SK-N-SH (cell line): Measurements from ENCODE around the gene DENND5B. TPM values are rescaled to one million over a fixed set of nuclear protein-coding genes. Genes with fewer than 3 reads are reported as not detected.

Source experiments
- CTCF ChIA-PET: fragments of 300-600, 350-600 bp; formaldehyde crosslinking; extraction: SDS; loops from one replicate; lab custom pipeline; 2021; lab: Yijun Ruan, JAX
- POLR2A ChIA-PET: fragments of 350-600 bp; sonication (Branson Sonifier 250); formaldehyde crosslinking; extraction: SDS; loops from one replicate; lab custom pipeline; 2020; ENCODE audit warnings: antibody characterized with exemption, inconsistent platforms; lab: Yijun Ruan, JAX
- DNase-seq: peaks from one replicate; pipeline ENCODE4 v3.0.0; 2012
- H2AFZ ChIP-seq: fragments of 200-600 bp; sonication (generic); 2 replicates; pipeline ENCODE4 v1.8.1; 2016; ENCODE audit warnings: antibody characterized with exemption, mild to moderate bottlenecking, low read depth
- H3F3A ChIP-seq: fragments of 200-600 bp; sonication (generic); replicated peaks from 2 replicates; pipeline ENCODE3; 2016; ENCODE audit warnings: antibody characterized with exemption, mild to moderate bottlenecking; ENCODE audit not compliant: insufficient read depth
- H3K27ac ChIP-seq, 2 experiments: fragments of 200-500 bp in 1 of 2; fragments of 200-600 bp in 1 of 2; sonication (Bioruptor generic) in 1 of 2; sonication (generic), shearing (Covaris generic) in 1 of 2; 2 replicates each; pipeline versions ENCODE4 v1.5.1 to v1.6.1; 2014 to 2016; ENCODE audit warnings: low read depth in 2 of 2, inconsistent platforms in 1 of 2, low read length in 1 of 2, mild to moderate bottlenecking in 1 of 2, mixed read lengths in 1 of 2
- H3K27me3 ChIP-seq: fragments of 200-600 bp; sonication (generic), shearing (Covaris generic); 2 replicates; pipeline ENCODE4 v1.6.1; 2016; ENCODE audit warnings: mixed run types; ENCODE audit not compliant: insufficient read depth
- H3K36me3 ChIP-seq, 2 experiments: fragments of 200-500 bp in 1 of 2; fragments of 200-600 bp in 1 of 2; sonication (Bioruptor generic) in 1 of 2; sonication (generic) in 1 of 2; replicated peaks in 1 of 2; 2 replicates each; pipeline versions ENCODE3 to v1.5.1; 2014 to 2016; ENCODE audit warnings: low read length in 1 of 2, mild to moderate bottlenecking in 1 of 2; ENCODE audit not compliant: insufficient read depth in 2 of 2, control insufficient read depth in 1 of 2
- H3K4me1 ChIP-seq, 2 experiments: fragments of 200-500 bp in 1 of 2; fragments of 200-600 bp in 1 of 2; sonication (Bioruptor generic) in 1 of 2; sonication (generic), shearing (Covaris generic) in 1 of 2; 2 replicates each; pipeline versions ENCODE4 v1.5.1 to v1.6.1; 2014 to 2016; ENCODE audit warnings: low read depth in 1 of 2, low read length in 1 of 2, mixed run types in 1 of 2; ENCODE audit not compliant: insufficient read depth in 2 of 2, control insufficient read depth in 1 of 2
- H3K4me2 ChIP-seq: fragments of 200-600 bp; sonication (generic), shearing (Covaris generic); 2 replicates; pipeline ENCODE4 v1.6.1; 2017; ENCODE audit warnings: mixed run types
- H3K4me3 ChIP-seq, 2 experiments: fragments of 200-500 bp in 1 of 2; fragments of 200-600 bp in 1 of 2; sonication (Bioruptor generic) in 1 of 2; sonication (generic), shearing (Covaris generic) in 1 of 2; 2 replicates each; pipeline versions ENCODE4 v1.5.1 to v1.8.1; 2014 to 2016; ENCODE audit warnings: low read depth in 2 of 2, inconsistent platforms in 1 of 2, low read length in 1 of 2, mild to moderate bottlenecking in 1 of 2, mixed read lengths in 1 of 2, moderate library complexity in 1 of 2
- H3K79me2 ChIP-seq: fragments of 200-600 bp; sonication (generic); 2 replicates; pipeline ENCODE4 v1.8.1; 2017; ENCODE audit warnings: mild to moderate bottlenecking; ENCODE audit not compliant: insufficient read depth
- H3K9ac ChIP-seq: fragments of 200-600 bp; sonication (generic); 2 replicates; pipeline ENCODE4 v1.6.1; 2017; ENCODE audit warnings: mixed run types
- H3K9me2 ChIP-seq: fragments of 200-600 bp; sonication (generic); 2 replicates; pipeline ENCODE4 v1.6.1; 2017; ENCODE audit warnings: mixed run types
- H3K9me3 ChIP-seq: fragments of 200-600 bp; sonication (generic); 2 replicates; pipeline ENCODE4 v1.6.1; 2017; ENCODE audit warnings: mixed run types, mild to moderate bottlenecking, moderate library complexity
- H4K20me1 ChIP-seq: fragments of 200-600 bp; sonication (generic); 2 replicates; pipeline ENCODE4 v1.6.1; 2017; ENCODE audit warnings: mild to moderate bottlenecking, mixed run types; ENCODE audit not compliant: insufficient read depth
- EP300 ChIP-seq, 2 experiments: IDR thresholded peaks; 2 replicates each; pipeline versions ENCODE4 v1.4.0 to v1.6.1; 2012; ENCODE audit warnings: borderline replicate concordance in 1 of 2, low read depth in 1 of 2, low read length in 1 of 2
- FOSL2 ChIP-seq: IDR thresholded peaks from 2 replicates; pipeline ENCODE4 v1.4.0; 2012; ENCODE audit warnings: low read depth, mild to moderate bottlenecking, moderate library complexity, borderline replicate concordance
- JUND ChIP-seq: IDR thresholded peaks from 2 replicates; pipeline ENCODE4 v1.4.0; 2012
- MEF2A ChIP-seq: IDR thresholded peaks from 2 replicates; pipeline ENCODE4 v1.4.0; 2012; ENCODE audit warnings: low read depth, borderline replicate concordance
- NFIC ChIP-seq: IDR thresholded peaks from 2 replicates; pipeline ENCODE4 v1.4.0; 2012; ENCODE audit warnings: borderline replicate concordance
- NRF1 ChIP-seq: IDR thresholded peaks from 2 replicates; pipeline ENCODE4 v1.6.1; 2012; ENCODE audit warnings: low read depth, mild to moderate bottlenecking, low read length
- PBX3 ChIP-seq: IDR thresholded peaks from 2 replicates; pipeline ENCODE4; 2012
- RXRA ChIP-seq: IDR thresholded peaks from 2 replicates; pipeline ENCODE4 v1.4.0; 2012; ENCODE audit warnings: low read depth, mild to moderate bottlenecking, borderline replicate concordance
- SIN3A ChIP-seq: IDR thresholded peaks from 2 replicates; pipeline ENCODE4 v1.6.1; 2012; ENCODE audit warnings: low read depth, mild to moderate bottlenecking, low read length, moderate library complexity, borderline replicate concordance
- TCF12 ChIP-seq: IDR thresholded peaks from 2 replicates; pipeline ENCODE4 v1.4.0; 2012
- WGBS: methylation state at CpG from one replicate; pipeline ENCODE4 v1.1.6; 2017; ENCODE audit warnings: low lambda C conversion rate; 5-methylcytosine and 5-hydroxymethylcytosine counted together
- polyA plus RNA-seq, 3 experiments: library from polyadenylated mRNA; depleted of rRNA; stranded (reverse); fragments of >200 nt; gene quantifications; 2 replicates each; pipeline ENCODE4 v1.2.3, GENCODE V29; 2012
- TF ChIP-seq, protein P1 (sequence below): fragments of 200-600 bp; sonication (generic); IDR thresholded peaks from 2 replicates; pipeline ENCODE4 v1.6.1; 2017; ENCODE audit warnings: antibody characterized with exemption, mild to moderate bottlenecking, moderate library complexity

The DENND5B gene
- polyA plus RNA-seq, 1 of the 3 experiments (the other 2 are of a cell fraction) = 5.3 TPM

GRCh38 chr12:31582155-31582554, 8.8 kb downstream of the DENND5B start:
- H4K20me1 ChIP-seq = peaks cover 14% of the 10 kb centered on the region
- 68% methylated on average over 3 of the region's 3 CpGs for WGBS
- no peaks in the 10 kb centered on the region for H3K27me3 ChIP-seq
- H3K4me1 ChIP-seq = peaks cover 2 to 4% of the 10 kb centered on the region in 2 experiments; a peak in 2 of 4 replicates
- H3K9me3 ChIP-seq = no peaks in the 10 kb centered on the region
- no peak for DNase-seq
- H3K79me2 ChIP-seq = peaks cover 88% of the 10 kb centered on the region
- no peak overlapping the region; a peak in 1 of 4 replicates for H3K27ac ChIP-seq
- H3K9ac ChIP-seq = no peak overlapping the region
- POLR2A ChIA-PET = no interaction called here
- TF ChIP-seq RXRA (no peak), PBX3 (0 out of 2 replicates have a peak, but pooled peaks have one; percentile 35)
- no peak overlapping the region for H2AFZ ChIP-seq
- CTCF ChIA-PET = no interaction called here
- peaks cover 15% of the 10 kb centered on the region for H3F3A ChIP-seq
- no peak overlapping the region for H3K4me3 ChIP-seq
- no peaks in the 10 kb centered on the region for H3K36me3 ChIP-seq
- no peaks in the 10 kb centered on the region for H3K9me2 ChIP-seq
- no peak overlapping the region for H3K4me2 ChIP-seq

GRCh38 chr12:31578632-31579031, 12.3 kb downstream of the DENND5B start:
- Histone ChIP-seq H3K27me3 (no peaks in the 10 kb centered on the region), H3K9ac (no peak overlapping the region), H3K27ac (peak overlapping the region in 1 of 2 experiments; percentile 53; a peak in 2 of 4 replicates), H3F3A (peaks cover 15% of the 10 kb centered on the region), H3K4me1 (peaks cover 0 to 2% of the 10 kb centered on the region in 2 experiments; a peak in 2 of 4 replicates), H3K9me3 (no peaks in the 10 kb centered on the region), H3K79me2 (peaks cover 83% of the 10 kb centered on the region), H3K36me3 (no peaks in the 10 kb centered on the region), H4K20me1 (peaks cover 14% of the 10 kb centered on the region), H3K4me2 (no peak overlapping the region), H3K4me3 (no peak overlapping the region), H2AFZ (no peak overlapping the region), H3K9me2 (no peaks in the 10 kb centered on the region)
- WGBS = 49% methylated on average over 2 of the region's 2 CpGs
- DNase-seq = no peak
- ChIA-PET CTCF (interaction anchor here (0.8 kb wide), 1 partner anchor 163 kb away, joined by 3 read pairs; no protein-coding TSS in a partner anchor), POLR2A (interaction anchor here (1.0 to 1.2 kb wide), 2 partner anchors 10 to 12 kb away, joined by 3 to 4 read pairs; partner anchors contain the start of gene DENND5B)
- TF ChIP-seq MEF2A (no peak), NRF1 (no peak), NFIC (peak; percentile 51), EP300 (IDR thresholded peaks at IDR 0.05; ENCODE audit: borderline replicate concordance in 1 of 2, low read depth in 1 of 2, low read length in 1 of 2) (peak in 1 of 2 experiments; percentile 53; a peak in 1 of 4 replicates), FOSL2 (peak; percentile 10; the same call in 1 of the 2 replicates), TCF12 (peak; percentile 63), PBX3 (peak; percentile 93), SIN3A (0 out of 2 replicates have a peak, but pooled peaks have one; percentile 33), JUND (peak; percentile 54)
- TF ChIP-seq, protein P1, sequence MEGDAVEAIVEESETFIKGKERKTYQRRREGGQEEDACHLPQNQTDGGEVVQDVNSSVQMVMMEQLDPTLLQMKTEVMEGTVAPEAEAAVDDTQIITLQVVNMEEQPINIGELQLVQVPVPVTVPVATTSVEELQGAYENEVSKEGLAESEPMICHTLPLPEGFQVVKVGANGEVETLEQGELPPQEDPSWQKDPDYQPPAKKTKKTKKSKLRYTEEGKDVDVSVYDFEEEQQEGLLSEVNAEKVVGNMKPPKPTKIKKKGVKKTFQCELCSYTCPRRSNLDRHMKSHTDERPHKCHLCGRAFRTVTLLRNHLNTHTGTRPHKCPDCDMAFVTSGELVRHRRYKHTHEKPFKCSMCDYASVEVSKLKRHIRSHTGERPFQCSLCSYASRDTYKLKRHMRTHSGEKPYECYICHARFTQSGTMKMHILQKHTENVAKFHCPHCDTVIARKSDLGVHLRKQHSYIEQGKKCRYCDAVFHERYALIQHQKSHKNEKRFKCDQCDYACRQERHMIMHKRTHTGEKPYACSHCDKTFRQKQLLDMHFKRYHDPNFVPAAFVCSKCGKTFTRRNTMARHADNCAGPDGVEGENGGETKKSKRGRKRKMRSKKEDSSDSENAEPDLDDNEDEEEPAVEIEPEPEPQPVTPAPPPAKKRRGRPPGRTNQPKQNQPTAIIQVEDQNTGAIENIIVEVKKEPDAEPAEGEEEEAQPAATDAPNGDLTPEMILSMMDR = no peak
